Mesenchymal stem cell (in vitro differentiated cells and primary cell): Measurements from ENCODE around the gene POLK.
"Not testable (repeated sequence)": the region's sequence is repeated elsewhere in the genome, so short reads cannot be mapped to it uniquely, and the experiment has no call there.

ENCODE experiments used
- DNase-seq: peaks from one replicate; pipeline ENCODE4 v3.0.0-alpha.2; 2013
- H2AFZ ChIP-seq: one replicate; pipeline ENCODE4 v1.6.1; 2013; ENCODE audit warnings: low read depth, mild to moderate bottlenecking, control low read depth, inconsistent platforms, low read length, moderate library complexity
- H2AK5ac ChIP-seq: 2 replicates; pipeline ENCODE4 v1.6.1; 2013; ENCODE audit warnings: low read length, moderate library complexity, mild to moderate bottlenecking, inconsistent platforms; ENCODE audit not compliant: severe bottlenecking
- H2BK120ac ChIP-seq: one replicate; pipeline ENCODE4 v1.6.1; 2013; ENCODE audit warnings: low read depth, mild to moderate bottlenecking, inconsistent platforms, low read length, moderate library complexity
- H2BK12ac ChIP-seq, 2 experiments: one replicate each; pipeline ENCODE4 v1.6.1; 2013; ENCODE audit warnings: inconsistent platforms in 2 of 2, low read length in 2 of 2, mild to moderate bottlenecking in 2 of 2, moderate library complexity in 2 of 2, control low read depth in 1 of 2
- H2BK15ac ChIP-seq: one replicate; pipeline ENCODE4 v1.6.1; 2013; ENCODE audit warnings: mild to moderate bottlenecking, low read depth, inconsistent platforms; ENCODE audit not compliant: poor library complexity, severe bottlenecking
- H2BK5ac ChIP-seq: 2 replicates; pipeline ENCODE4 v1.6.1; 2013; ENCODE audit warnings: low read depth, mild to moderate bottlenecking, low read length, control low read depth, inconsistent platforms; ENCODE audit not compliant: poor library complexity, severe bottlenecking
- H3K14ac ChIP-seq, 2 experiments: one replicate each; pipeline ENCODE4 v1.6.1; 2013; ENCODE audit warnings: inconsistent platforms in 2 of 2, low read length in 2 of 2, control low read depth in 1 of 2, mild to moderate bottlenecking in 1 of 2, moderate library complexity in 1 of 2
- H3K18ac ChIP-seq, 2 experiments: one replicate each; pipeline ENCODE4 v1.6.1; 2013; ENCODE audit warnings: inconsistent platforms in 2 of 2, low read length in 2 of 2, control low read depth in 1 of 2, low read depth in 1 of 2, mild to moderate bottlenecking in 1 of 2
- H3K23ac ChIP-seq, 2 experiments: one replicate each; pipeline ENCODE4 v1.6.1; 2013; ENCODE audit warnings: inconsistent platforms in 2 of 2, low read length in 2 of 2, mild to moderate bottlenecking in 2 of 2, moderate library complexity in 2 of 2, control low read depth in 1 of 2
- H3K27ac ChIP-seq: 2 replicates; pipeline ENCODE4 v1.5.1; 2013; ENCODE audit warnings: mild to moderate bottlenecking, moderate library complexity, low read length, control low read depth, inconsistent platforms; ENCODE audit not compliant: poor library complexity, severe bottlenecking
- H3K27me3 ChIP-seq, 2 experiments: 2 replicates each; pipeline versions ENCODE4 v1.6.1 to v1.7.0; 2013; ENCODE audit warnings: low read length in 2 of 2, mild to moderate bottlenecking in 2 of 2, moderate library complexity in 2 of 2, control low read depth in 1 of 2, inconsistent platforms in 1 of 2; ENCODE audit not compliant: control insufficient read depth in 1 of 2, insufficient read depth in 1 of 2
- H3K36me3 ChIP-seq, 2 experiments: 2 replicates each; pipeline versions ENCODE4 v1.6.1 to v1.7.0; 2013; ENCODE audit warnings: low read length in 2 of 2, control low read depth in 1 of 2, inconsistent platforms in 1 of 2, low read depth in 1 of 2, mild to moderate bottlenecking in 1 of 2; ENCODE audit not compliant: insufficient read depth in 2 of 2, control insufficient read depth in 1 of 2
- H3K4ac ChIP-seq, 2 experiments: one replicate each; pipeline ENCODE4 v1.6.1; 2013; ENCODE audit warnings: inconsistent platforms in 2 of 2, low read length in 2 of 2, mild to moderate bottlenecking in 2 of 2, moderate library complexity in 2 of 2, control low read depth in 1 of 2, low read depth in 1 of 2
- H3K4me1 ChIP-seq: 2 replicates; pipeline ENCODE4 v1.6.1; 2013; ENCODE audit warnings: low read depth, low read length, control low read depth; ENCODE audit not compliant: control insufficient read depth, insufficient read depth
- H3K4me2 ChIP-seq: 2 replicates; pipeline ENCODE4 v1.6.1; 2013; ENCODE audit warnings: low read length, mild to moderate bottlenecking, inconsistent platforms; ENCODE audit not compliant: poor library complexity, severe bottlenecking
- H3K4me3 ChIP-seq, 2 experiments: 2 replicates each; pipeline versions ENCODE4 v1.5.1 to v1.7.0; 2013; ENCODE audit warnings: low read length in 2 of 2, mild to moderate bottlenecking in 2 of 2, control low read depth in 1 of 2, low read depth in 1 of 2; ENCODE audit not compliant: insufficient read depth in 1 of 2
- H3K79me1 ChIP-seq: replicated peaks from 2 replicates; pipeline ENCODE4 v1.6.1; 2013; ENCODE audit warnings: mild to moderate bottlenecking, control low read depth, low read length, inconsistent platforms; ENCODE audit not compliant: poor library complexity, severe bottlenecking
- H3K9ac ChIP-seq: 2 replicates; pipeline ENCODE4 v1.7.0; 2013; ENCODE audit warnings: mild to moderate bottlenecking, low read length, moderate library complexity
- H3K9me3 ChIP-seq: 2 replicates; pipeline ENCODE4 v1.7.0; 2013; ENCODE audit warnings: mild to moderate bottlenecking, low read length; ENCODE audit not compliant: control insufficient read depth
- H4K8ac ChIP-seq: one replicate; pipeline ENCODE4 v1.6.1; 2013; ENCODE audit warnings: inconsistent platforms, mild to moderate bottlenecking, low read length, moderate library complexity
- H4K91ac ChIP-seq: one replicate; pipeline ENCODE4 v1.6.1; 2013; ENCODE audit warnings: mild to moderate bottlenecking, low read length, inconsistent platforms
- WGBS: methylation state at CpG from one replicate; pipeline ENCODE4 v1.1.7; 2013; ENCODE audit warnings: mixed read lengths; 5-methylcytosine and 5-hydroxymethylcytosine counted together

Gene POLK

DNA sequence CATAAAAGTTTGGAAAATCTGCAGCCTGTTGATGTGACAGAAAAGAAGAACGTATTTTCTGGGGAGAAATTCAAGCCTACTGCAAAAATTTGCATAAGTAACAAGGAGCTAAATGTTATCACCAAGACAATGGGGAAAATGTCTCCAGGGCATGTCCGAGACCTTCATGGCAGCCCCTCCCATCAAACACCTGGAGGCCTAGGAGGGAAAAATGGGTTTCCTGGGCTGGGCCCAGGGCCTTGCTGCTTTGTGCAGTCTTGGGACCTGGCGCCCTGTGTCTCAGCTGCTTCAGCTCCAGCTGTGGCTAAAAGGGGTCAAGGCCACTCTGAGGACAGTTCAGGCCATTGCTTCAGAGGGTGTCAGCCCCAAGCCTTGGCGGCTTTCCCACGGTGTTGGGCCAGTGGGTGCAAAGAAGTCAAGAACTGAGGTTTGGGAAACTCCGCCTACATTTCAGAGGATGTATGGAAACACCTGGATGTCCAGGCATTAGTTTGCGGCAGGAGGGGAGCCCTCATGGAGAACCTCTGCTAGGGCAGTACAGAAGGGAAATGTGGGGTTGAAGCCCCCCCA, 13.4 kb upstream of the POLK start:
- H3K4me3 ChIP-seq = no peak overlapping the region
- H3K18ac ChIP-seq = no peak overlapping the region
- H3K79me1 ChIP-seq = peaks cover 23% of the 10 kb centered on the region
- no peak overlapping the region for H3K4me2 ChIP-seq
- H3K9me3 ChIP-seq = no peaks in the 10 kb centered on the region
- no peaks in the 10 kb centered on the region for H3K4me1 ChIP-seq
- H2BK120ac ChIP-seq = no peak overlapping the region
- no peak overlapping the region for H3K4ac ChIP-seq
- no peak overlapping the region for H3K9ac ChIP-seq
- WGBS = over 99% methylated on average over 7 of the region's 7 CpGs
- no peak overlapping the region for H2BK5ac ChIP-seq
- no peaks in the 10 kb centered on the region for H3K27me3 ChIP-seq
- DNase-seq = no peak
- no peak overlapping the region for H2AK5ac ChIP-seq
- H3K36me3 ChIP-seq = peaks cover 8 to 54% of the 10 kb centered on the region in 2 experiments
- no peak overlapping the region for H4K91ac ChIP-seq
- H3K27ac ChIP-seq = no peak overlapping the region
- no peak overlapping the region for H3K14ac ChIP-seq
- H2BK12ac ChIP-seq = no peak overlapping the region
- H2AFZ ChIP-seq = no peak overlapping the region
- H4K8ac ChIP-seq = no peak overlapping the region
- no peak overlapping the region for H2BK15ac ChIP-seq
- H3K23ac ChIP-seq = no peak overlapping the region

DNA sequence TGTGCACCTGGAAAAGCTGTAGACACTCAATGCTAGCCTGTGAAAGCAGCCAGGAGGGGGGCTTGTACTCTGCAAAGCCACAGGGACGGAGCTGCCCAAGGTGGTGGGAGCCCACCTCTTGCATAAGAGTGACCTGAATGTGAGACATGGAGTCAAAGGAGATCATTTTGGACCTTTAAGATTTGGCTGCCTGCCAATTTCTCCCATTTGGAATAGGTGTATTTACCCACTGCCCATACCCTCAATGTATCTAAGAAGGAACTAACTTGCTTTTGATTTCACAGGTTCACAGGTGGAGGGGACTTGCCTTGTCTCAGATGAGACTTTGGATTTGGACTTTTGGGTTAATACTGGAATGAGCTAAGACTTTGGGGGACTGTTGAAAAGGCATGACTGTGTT, 12.8 kb upstream of the POLK start:
- not testable (repeated sequence) for H2BK12ac ChIP-seq, H3K9me3 ChIP-seq, H3K23ac ChIP-seq, H3K27ac ChIP-seq, H2BK120ac ChIP-seq, H3K4me2 ChIP-seq, H3K18ac ChIP-seq, H2AFZ ChIP-seq, H3K4me3 ChIP-seq, H2BK15ac ChIP-seq, H3K4ac ChIP-seq, H3K14ac ChIP-seq, H2AK5ac ChIP-seq, H4K91ac ChIP-seq, H4K8ac ChIP-seq, H3K4me1 ChIP-seq, H2BK5ac ChIP-seq, H3K27me3 ChIP-seq, H3K9ac ChIP-seq, DNase-seq
- 86% methylated on average over 1 of the region's 1 CpG for WGBS
- Histone ChIP-seq H3K79me1 (peaks cover 23% of the 10 kb centered on the region), H3K36me3 (peaks cover 8 to 51% of the 10 kb centered on the region in 2 experiments)

DNA sequence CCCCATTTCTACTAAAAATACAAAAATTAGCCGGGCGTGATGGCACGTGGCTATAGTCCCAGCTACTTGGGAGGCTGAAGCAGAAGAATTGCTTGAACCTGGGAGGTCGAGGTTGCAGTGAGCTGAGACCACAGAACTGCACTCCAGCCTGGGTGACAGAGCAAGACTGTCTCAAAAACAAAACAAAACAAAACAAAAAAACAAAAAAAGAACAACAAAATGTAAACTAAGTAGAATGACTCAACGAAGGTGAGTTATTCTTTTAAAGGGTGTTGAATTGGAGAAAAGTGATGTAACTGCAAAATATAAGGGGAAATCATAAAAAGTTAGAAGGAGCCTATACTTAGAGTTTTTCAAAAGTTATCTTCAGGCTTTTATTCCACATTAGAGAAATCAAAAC, 6.6 kb upstream of the POLK start:
- not testable (repeated sequence) for H3K27ac ChIP-seq, H3K9me3 ChIP-seq, H3K4me3 ChIP-seq, H2BK120ac ChIP-seq, H3K4me2 ChIP-seq, H3K14ac ChIP-seq, H3K4ac ChIP-seq, H2AK5ac ChIP-seq, H3K4me1 ChIP-seq, H3K9ac ChIP-seq, H2BK12ac ChIP-seq, H3K79me1 ChIP-seq, H2BK15ac ChIP-seq, H3K23ac ChIP-seq, H4K8ac ChIP-seq, H2AFZ ChIP-seq, H3K27me3 ChIP-seq, DNase-seq, H4K91ac ChIP-seq, H3K18ac ChIP-seq, H2BK5ac ChIP-seq
- WGBS = 97% methylated on average over 4 of the region's 5 CpGs
- peaks cover 0 to 22% of the 10 kb centered on the region in 2 experiments for H3K36me3 ChIP-seq

DNA sequence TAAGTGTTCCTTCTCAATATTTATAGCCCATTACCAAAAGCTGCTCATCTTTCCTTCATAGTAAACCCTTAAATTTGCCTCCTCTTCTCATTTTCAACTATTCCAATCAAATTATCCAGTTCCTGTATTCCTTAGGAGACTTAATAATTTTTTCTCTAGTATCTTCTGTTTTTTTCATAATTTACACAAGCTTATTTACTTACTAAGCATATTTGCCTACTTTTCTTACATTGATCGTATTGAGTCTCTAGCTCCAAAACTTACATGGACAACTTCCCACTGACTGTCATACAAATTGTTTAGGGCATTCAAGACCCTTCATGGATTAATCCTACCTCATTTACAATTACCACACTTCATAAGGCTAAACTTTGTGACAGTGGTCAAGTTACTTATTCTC, 3.9 kb upstream of the POLK start:
- WGBS = 100% methylated on average over 1 of the region's 1 CpG

More for the DNA sequence above, 3.9 kb upstream of the POLK start:
- Histone ChIP-seq H3K14ac (no peak overlapping the region), H2BK12ac (no peak overlapping the region), H3K27ac (no peak overlapping the region), H3K23ac (no peak overlapping the region), H2AFZ (no peak overlapping the region), H4K91ac (no peak overlapping the region), H3K36me3 (peaks cover 0 to 16% of the 10 kb centered on the region in 2 experiments), H3K9me3 (no peaks in the 10 kb centered on the region), H3K4me3 (no peak overlapping the region), H2AK5ac (no peak overlapping the region), H3K4me2 (no peak overlapping the region), H3K9ac (no peak overlapping the region), H3K79me1 (no peaks in the 10 kb centered on the region), H3K27me3 (no peaks in the 10 kb centered on the region), H2BK15ac (no peak overlapping the region), H3K18ac (no peak overlapping the region), H3K4me1 (peaks cover 2% of the 10 kb centered on the region), H4K8ac (no peak overlapping the region), H2BK5ac (no peak overlapping the region), H2BK120ac (no peak overlapping the region), H3K4ac (no peak overlapping the region)
- DNase-seq = no peak
